Fibroblast of skin of scalp (primary cell): ENCODE measurements around the gene BEGAIN. TPM values are rescaled to one million over a fixed set of nuclear protein-coding genes. Genes with fewer than 3 reads are reported as not detected.

Experiments used
- DNase-seq: peaks from one replicate; pipeline ENCODE4 v3.0.0-alpha.2; 2013
- polyA plus RNA-seq, 2 experiments: library from polyadenylated mRNA; unstranded; fragments of 120-200 nt; gene quantifications; one replicate each; pipeline ENCODE4 v1.2.1, GENCODE V29; 2013; ENCODE audit not compliant: insufficient read length in 2 of 2

BEGAIN gene
- 0.23 TPM for polyA plus RNA-seq (2013, experiment 1 of 2; ENCODE audit: insufficient read length)
- polyA plus RNA-seq (2013, experiment 2 of 2; ENCODE audit: insufficient read length): 0.25 TPM

GRCh38 chr14:100587086-100587762 is at the start of gene BEGAIN:
Gene BEGAIN (minus strand): TSS chr14:100587417. CDS start chr14:100587290, 127 bp downstream.
- DNase-seq: no peak

- no peak for DNase-seq
These were observed 49.3 kb upstream of the BEGAIN start for GRCh38 chr14:100636559-100636958.

- no peak for DNase-seq
These were observed 46.8 kb upstream of the BEGAIN start for GRCh38 chr14:100634026-100634425.

GRCh38 chr14:100633406-100633805 is 46.2 kb upstream of the BEGAIN start:
- no peak for DNase-seq

- DNase-seq: no peak
These were observed 42.5 kb upstream of the BEGAIN start for GRCh38 chr14:100629696-100630095.

GRCh38 chr14:100629098-100629497 is 41.9 kb upstream of the BEGAIN start:
- no peak for DNase-seq

GRCh38 chr14:100628225-100628624 is 41.0 kb upstream of the BEGAIN start:
- DNase-seq: no peak

GRCh38 chr14:100626614-100627013 is 39.4 kb upstream of the BEGAIN start:
- no peak for DNase-seq

GRCh38 chr14:100623961-100624360 is 36.7 kb upstream of the BEGAIN start:
- no peak for DNase-seq

- no peak for DNase-seq
These were observed 36.3 kb upstream of the BEGAIN start for GRCh38 chr14:100623557-100623956.

- no peak for DNase-seq
These were observed 35.7 kb upstream of the BEGAIN start for GRCh38 chr14:100622708-100623485.

GRCh38 chr14:100622224-100622623 is 35.0 kb upstream of the BEGAIN start:
- no peak for DNase-seq

- no peak for DNase-seq
These were observed 34.6 kb upstream of the BEGAIN start for GRCh38 chr14:100621806-100622205.

- no peak for DNase-seq
These were observed 33.3 kb upstream of the BEGAIN start for GRCh38 chr14:100620255-100621100.

- DNase-seq: no peak
These were observed 32.4 kb upstream of the BEGAIN start for GRCh38 chr14:100619396-100620254.

- DNase-seq: no peak
These were observed 31.6 kb upstream of the BEGAIN start for GRCh38 chr14:100618763-100619320.

GRCh38 chr14:100618318-100618693 is 31.1 kb upstream of the BEGAIN start:
- no peak for DNase-seq

- DNase-seq: peak; percentile 15
These were observed 30.4 kb upstream of the BEGAIN start for GRCh38 chr14:100617410-100618317.

GRCh38 chr14:100616854-100617409 is 29.7 kb upstream of the BEGAIN start:
- DNase-seq: no peak
